Embryonic facial prominence (tissue), 1 donor: ENCODE measurements around the gene PTX4.

Source experiments
- DNase-seq: peaks from one replicate; pipeline ENCODE4 v3.0.0-alpha.2; 2016; ENCODE audit errors: extremely low spot score

The PTX4 gene

GRCh38 chr16:1500465-1501150 is 11.9 kb upstream of the PTX4 start:
- DNase-seq, result no peak

GRCh38 chr16:1499756-1500464 is 11.2 kb upstream of the PTX4 start:
- no peak for DNase-seq

GRCh38 chr16:1498899-1499676 is 10.3 kb upstream of the PTX4 start:
- no peak for DNase-seq

GRCh38 chr16:1497014-1497598 is 8.4 kb upstream of the PTX4 start:
- DNase-seq, result no peak

GRCh38 chr16:1496464-1496863 is 7.7 kb upstream of the PTX4 start:
- DNase-seq, result no peak

- no peak for DNase-seq
These were observed 7.1 kb upstream of the PTX4 start for GRCh38 chr16:1495889-1496262.

GRCh38 chr16:1495211-1495888 is 6.6 kb upstream of the PTX4 start:
- DNase-seq, result no peak

- no peak for DNase-seq
These were observed 6.0 kb upstream of the PTX4 start for GRCh38 chr16:1494711-1495110.

GRCh38 chr16:1494129-1494640 is 5.4 kb upstream of the PTX4 start:
- no peak for DNase-seq

GRCh38 chr16:1493746-1494094 is 5.0 kb upstream of the PTX4 start:
- no peak for DNase-seq

- peak; percentile 45 for DNase-seq
These were observed 4.4 kb upstream of the PTX4 start, which contains the start of gene TELO2 for GRCh38 chr16:1492923-1493745. Gene TELO2, plus strand, starts transcription at chr16:1493360. Its CDS starts 922 bp downstream, at chr16:1494282.

GRCh38 chr16:1492082-1492922 is 3.6 kb upstream of the PTX4 start:
- no peak for DNase-seq

- no peak for DNase-seq
These were observed 2.6 kb upstream of the PTX4 start for GRCh38 chr16:1491327-1491726.

GRCh38 chr16:1489077-1489476 is 333 bp upstream of the PTX4 start:
- no peak for DNase-seq

GRCh38 chr16:1488054-1488601 is 616 bp downstream of the PTX4 start:
- DNase-seq, result no peak

GRCh38 chr16:1487395-1488053 is 1.2 kb downstream of the PTX4 start:
- no peak for DNase-seq

GRCh38 chr16:1486551-1487390 is 2.0 kb downstream of the PTX4 start:
- DNase-seq, result no peak
